NCI-H1092 treated with DMSO at 0.1 percent for 48 hours (cell line): Measurements from ENCODE around the gene ZBTB8B.
A peak's percentile ranks its signal among the peaks of the same experiment; 100 is the strongest.
"Not testable (repeated sequence)": the region's sequence is repeated elsewhere in the genome, so short reads cannot be mapped to it uniquely, and the experiment has no call there.

ENCODE experiments used
- DNase-seq: peaks from one replicate; lab custom pipeline; 2025; lab: John Stamatoyannopoulos, UW

Gene ZBTB8B

GRCh38 chr1:32470431-32470830, 5.6 kb downstream of the ZBTB8B start:
- DNase-seq: no peak

GRCh38 chr1:32470991-32471694, 6.3 kb downstream of the ZBTB8B start:
- DNase-seq: no peak

- no peak for DNase-seq
Measured at GRCh38 chr1:32471695-32472362, 7.0 kb downstream of the ZBTB8B start.

- DNase-seq: not testable (repeated sequence)
Measured at GRCh38 chr1:32472966-32473365, 8.1 kb downstream of the ZBTB8B start.

GRCh38 chr1:32474954-32475353, 10.1 kb downstream of the ZBTB8B start:
- peak; percentile 87 for DNase-seq

GRCh38 chr1:32480003-32480402, 15.1 kb downstream of the ZBTB8B start:
- no peak for DNase-seq

- no peak for DNase-seq
Measured at GRCh38 chr1:32480761-32481160, 15.9 kb downstream of the ZBTB8B start.

GRCh38 chr1:32481788-32482187, 16.9 kb downstream of the ZBTB8B start:
- DNase-seq: not testable (repeated sequence)

- no peak for DNase-seq
Measured at GRCh38 chr1:32485554-32486255, 20.8 kb downstream of the ZBTB8B start.

- DNase-seq: no peak
Measured at GRCh38 chr1:32486463-32487113, 21.7 kb downstream of the ZBTB8B start.

GRCh38 chr1:32487182-32487581, 22.3 kb downstream of the ZBTB8B start:
- no peak for DNase-seq

GRCh38 chr1:32489774-32490454, 25.0 kb downstream of the ZBTB8B start:
- no peak for DNase-seq

- no peak for DNase-seq
Measured at GRCh38 chr1:32491386-32491785, 26.5 kb downstream of the ZBTB8B start.

- no peak for DNase-seq
Measured at GRCh38 chr1:32494196-32494595, 29.3 kb downstream of the ZBTB8B start.

- no peak for DNase-seq
Measured at GRCh38 chr1:32494711-32495337, 30.0 kb downstream of the ZBTB8B start.

- DNase-seq: peak; percentile 14
Measured at GRCh38 chr1:32496127-32496526, 31.3 kb downstream of the ZBTB8B start.

- DNase-seq: no peak
Measured at GRCh38 chr1:32498751-32499150, 33.9 kb downstream of the ZBTB8B start.

GRCh38 chr1:32500387-32501209, 35.7 kb downstream of the ZBTB8B start:
- DNase-seq: peak; percentile 76

- no peak for DNase-seq
Measured at GRCh38 chr1:32501865-32502264, 37.0 kb downstream of the ZBTB8B start.

GRCh38 chr1:32503153-32503552, 38.3 kb downstream of the ZBTB8B start:
- DNase-seq: no peak

- DNase-seq: no peak
Measured at GRCh38 chr1:32507021-32507420, 42.1 kb downstream of the ZBTB8B start.
